ENCODE measurements around the gene BRD4.

The BRD4 gene

GRCh38 chr19:15288146-15288963, 44.0 kb downstream of the BRD4 start:
- DNase-seq = peak; percentile 15

- no peak for DNase-seq
Observed at GRCh38 chr19:15287496-15287895, 44.8 kb downstream of the BRD4 start.

- DNase-seq = no peak
Observed at GRCh38 chr19:15286688-15287365, 45.5 kb downstream of the BRD4 start.

GRCh38 chr19:15285896-15286591, 46.3 kb downstream of the BRD4 start:
- DNase-seq = no peak

- DNase-seq = no peak
Observed at GRCh38 chr19:15284896-15285295, 47.4 kb downstream of the BRD4 start.

- DNase-seq = no peak
Observed at GRCh38 chr19:15284091-15284490, 48.2 kb downstream of the BRD4 start.

- DNase-seq = peak; percentile 17
Observed at GRCh38 chr19:15283141-15283883, 49.0 kb downstream of the BRD4 start.

GRCh38 chr19:15282311-15282705, 50.0 kb downstream of the BRD4 start:
- DNase-seq = no peak

GRCh38 chr19:15280915-15281683, 51.2 kb downstream of the BRD4 start:
- no peak for DNase-seq

GRCh38 chr19:15280048-15280725, 52.2 kb downstream of the BRD4 start:
- no peak for DNase-seq

GRCh38 chr19:15279326-15279904, 52.9 kb downstream of the BRD4 start:
- DNase-seq = no peak

- DNase-seq = no peak
Observed at GRCh38 chr19:15276620-15277215, 55.6 kb downstream of the BRD4 start.

- DNase-seq = no peak
Observed at GRCh38 chr19:15274477-15274876, 57.9 kb downstream of the BRD4 start.

- DNase-seq = no peak
Observed at GRCh38 chr19:15269806-15270205, 62.5 kb downstream of the BRD4 start.

GRCh38 chr19:15268928-15269253, 63.4 kb downstream of the BRD4 start:
- no peak for DNase-seq

- DNase-seq = no peak
Observed at GRCh38 chr19:15268192-15268927, 64.0 kb downstream of the BRD4 start.

GRCh38 chr19:15266683-15267082, 65.7 kb downstream of the BRD4 start:
- DNase-seq = no peak

GRCh38 chr19:15265850-15266248, 66.5 kb downstream of the BRD4 start:
- no peak for DNase-seq

GRCh38 chr19:15265214-15265849, 67.0 kb downstream of the BRD4 start:
- no peak for DNase-seq

GRCh38 chr19:15264933-15265206, 67.5 kb downstream of the BRD4 start:
- DNase-seq = no peak
